ENCODE data around the gene HLX.
A peak's percentile ranks its signal among the peaks of the same experiment; 100 is the strongest.

Gene HLX

GRCh38 chr1:220926146-220926545 is 46.9 kb downstream of the HLX start:
- peak; percentile 56 for DNase-seq

GRCh38 chr1:220927442-220927841 is 48.2 kb downstream of the HLX start:
- no peak for DNase-seq

- no peak for DNase-seq
Measured at GRCh38 chr1:220928320-220928719, 49.1 kb downstream of the HLX start.

GRCh38 chr1:220928725-220929300 is 49.6 kb downstream of the HLX start:
- peak; percentile 13 for DNase-seq

- no peak for DNase-seq
Measured at GRCh38 chr1:220929304-220929703, 50.1 kb downstream of the HLX start.
